Measurements from ENCODE around the gene LBR.

LBR gene

GRCh38 chr1:225465793-225466517 lies 38.1 kb upstream of the LBR start:
- no peak overlapping the region for H3K27ac ChIP-seq
- no peaks in the 10 kb centered on the region for H3K9me3 ChIP-seq (ENCODE audit: low read depth, low read length)
- no peaks in the 10 kb centered on the region for H3K36me3 ChIP-seq (ENCODE audit: insufficient read depth, low read length)
- no peak for DNase-seq (ENCODE audit: low read depth, low spot score)
- no peak overlapping the region for H3K9ac ChIP-seq (ENCODE audit: insufficient read length)
- no peak overlapping the region for H3K4me3 ChIP-seq
- no peak for TF ChIP-seq EZH2 (IDR thresholded peaks at IDR 0.05)
- TF ChIP-seq POLR2AphosphoS5 (IDR thresholded peaks at IDR 0.05; ENCODE audit: borderline replicate concordance, low read depth, low read length): no peak
- no peak for TF ChIP-seq FOXP2 (optimal IDR thresholded peaks at IDR 0.05; ENCODE audit: control extremely low read depth, extremely low read length, insufficient read depth)

GRCh38 chr1:225464851-225465792 lies 37.3 kb upstream of the LBR start:
- Histone ChIP-seq H3K4me3 (peak overlapping the region; percentile 20; the same call in 1 of the 2 replicates), H3K36me3 (ENCODE audit: insufficient read depth, low read length) (no peaks in the 10 kb centered on the region), H3K9ac (ENCODE audit: insufficient read length) (no peak overlapping the region), H3K27ac (no peak overlapping the region), H3K9me3 (ENCODE audit: low read depth, low read length) (no peaks in the 10 kb centered on the region)
- DNase-seq (ENCODE audit: low read depth, low spot score): no peak
- TF ChIP-seq FOXP2 (optimal IDR thresholded peaks at IDR 0.05; ENCODE audit: control extremely low read depth, extremely low read length, insufficient read depth) (no peak), EZH2 (IDR thresholded peaks at IDR 0.05) (no peak), POLR2AphosphoS5 (IDR thresholded peaks at IDR 0.05; ENCODE audit: borderline replicate concordance, low read depth, low read length) (no peak)

DNA sequence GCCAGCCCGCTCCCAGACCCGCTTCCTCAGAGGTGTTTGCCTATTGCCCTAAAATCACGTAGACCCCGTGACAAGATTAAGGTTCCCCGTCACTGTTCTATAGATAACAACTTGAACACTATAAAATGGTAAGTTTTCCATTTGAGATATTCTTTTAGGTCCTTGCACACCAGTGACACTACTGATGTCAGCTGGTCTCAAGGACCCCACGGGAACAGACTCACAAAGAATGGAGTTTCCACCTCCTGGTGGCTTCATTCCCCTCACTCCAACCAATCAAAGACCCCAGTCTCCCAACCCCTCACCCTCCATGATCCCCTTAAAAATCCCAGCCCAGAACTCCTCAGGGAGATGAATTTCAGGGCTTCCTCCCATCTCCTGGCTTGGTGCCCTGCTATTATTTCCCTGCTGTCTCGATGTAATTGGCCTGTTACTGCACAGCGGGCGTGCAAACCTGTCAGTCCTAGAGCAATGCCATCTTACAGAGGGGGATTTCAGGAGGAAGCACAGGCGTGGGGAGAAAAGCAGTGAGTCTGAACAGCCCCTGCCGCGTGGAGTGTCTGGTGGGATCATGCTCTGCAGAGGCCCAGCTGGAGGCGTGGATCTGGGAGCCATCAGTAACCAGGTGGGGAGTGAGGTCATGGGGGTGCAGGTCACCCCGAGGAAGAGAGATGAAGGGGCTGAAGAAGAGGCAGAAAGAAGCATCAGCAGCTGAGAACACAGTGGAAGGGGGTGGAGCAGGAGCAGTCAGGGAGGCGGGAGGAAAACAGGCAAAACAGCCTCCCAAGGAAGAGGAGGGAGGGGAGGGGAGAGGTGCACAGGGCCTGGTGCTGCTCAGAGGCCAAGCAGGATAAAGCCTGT lies 35.1 kb upstream of the LBR start:
- no peak for TF ChIP-seq POLR2AphosphoS5 (IDR thresholded peaks at IDR 0.05; ENCODE audit: borderline replicate concordance, low read depth, low read length)
- no peak for TF ChIP-seq EZH2 (IDR thresholded peaks at IDR 0.05)
- no peak for TF ChIP-seq FOXP2 (optimal IDR thresholded peaks at IDR 0.05; ENCODE audit: control extremely low read depth, extremely low read length, insufficient read depth)
- H3K36me3 ChIP-seq (ENCODE audit: insufficient read depth, low read length): no peaks in the 10 kb centered on the region
- no peaks in the 10 kb centered on the region for H3K9me3 ChIP-seq (ENCODE audit: low read depth, low read length)
- no peak overlapping the region for H3K4me3 ChIP-seq
- no peak overlapping the region for H3K27ac ChIP-seq
- H3K9ac ChIP-seq (ENCODE audit: insufficient read length): no peak overlapping the region
- DNase-seq (ENCODE audit: low read depth, low spot score): no peak

DNA sequence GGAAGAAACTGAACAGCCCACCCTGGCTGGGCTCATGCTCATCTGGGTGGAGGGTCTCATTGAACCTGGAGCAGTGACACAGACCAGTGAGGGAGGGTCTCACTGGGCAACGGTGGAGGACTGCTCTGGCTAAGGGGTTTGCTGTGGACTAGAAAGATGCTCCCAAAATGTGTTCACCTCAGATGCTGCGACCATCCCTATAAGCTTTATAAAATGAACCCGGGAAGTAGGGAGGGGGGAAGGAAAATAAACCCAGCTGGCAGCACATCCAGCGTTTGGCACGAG lies 34.5 kb upstream of the LBR start:
- H3K27ac ChIP-seq: no peak overlapping the region
- no peak overlapping the region for H3K9ac ChIP-seq (ENCODE audit: insufficient read length)
- no peak for TF ChIP-seq FOXP2 (optimal IDR thresholded peaks at IDR 0.05; ENCODE audit: control extremely low read depth, extremely low read length, insufficient read depth)
- no peak for TF ChIP-seq POLR2AphosphoS5 (IDR thresholded peaks at IDR 0.05; ENCODE audit: borderline replicate concordance, low read depth, low read length)
- TF ChIP-seq EZH2 (IDR thresholded peaks at IDR 0.05): no peak
- no peaks in the 10 kb centered on the region for H3K36me3 ChIP-seq (ENCODE audit: insufficient read depth, low read length)
- H3K4me3 ChIP-seq: no peak overlapping the region
- no peaks in the 10 kb centered on the region for H3K9me3 ChIP-seq (ENCODE audit: low read depth, low read length)
- DNase-seq (ENCODE audit: low read depth, low spot score): no peak

- DNase-seq (ENCODE audit: low read depth, low spot score): no peak
- H3K36me3 ChIP-seq (ENCODE audit: insufficient read depth, low read length): no peaks in the 10 kb centered on the region
- no peak overlapping the region for H3K9ac ChIP-seq (ENCODE audit: insufficient read length)
- no peak overlapping the region for H3K27ac ChIP-seq
- H3K9me3 ChIP-seq (ENCODE audit: low read depth, low read length): no peaks in the 10 kb centered on the region
- TF ChIP-seq POLR2AphosphoS5 (IDR thresholded peaks at IDR 0.05; ENCODE audit: borderline replicate concordance, low read depth, low read length) (no peak), EZH2 (IDR thresholded peaks at IDR 0.05) (no peak), FOXP2 (optimal IDR thresholded peaks at IDR 0.05; ENCODE audit: control extremely low read depth, extremely low read length, insufficient read depth) (no peak)
- no peak overlapping the region for H3K4me3 ChIP-seq
Observed at GRCh38 chr1:225461533-225462428, 33.9 kb upstream of the LBR start.

GRCh38 chr1:225460737-225461532 lies 33.1 kb upstream of the LBR start:
- no peak for TF ChIP-seq POLR2AphosphoS5 (IDR thresholded peaks at IDR 0.05; ENCODE audit: borderline replicate concordance, low read depth, low read length)
- no peak for TF ChIP-seq FOXP2 (optimal IDR thresholded peaks at IDR 0.05; ENCODE audit: control extremely low read depth, extremely low read length, insufficient read depth)
- TF ChIP-seq EZH2 (IDR thresholded peaks at IDR 0.05): no peak
- no peak overlapping the region for H3K27ac ChIP-seq
- H3K36me3 ChIP-seq (ENCODE audit: insufficient read depth, low read length): no peaks in the 10 kb centered on the region
- H3K9ac ChIP-seq (ENCODE audit: insufficient read length): no peak overlapping the region
- H3K9me3 ChIP-seq (ENCODE audit: low read depth, low read length): no peaks in the 10 kb centered on the region
- DNase-seq (ENCODE audit: low read depth, low spot score): no peak
- no peak overlapping the region for H3K4me3 ChIP-seq
